ENCODE measurements around the gene RASGRF1. TPM values are rescaled to one million over a fixed set of nuclear protein-coding genes. Genes with fewer than 3 reads are reported as not detected.

Gene RASGRF1
- total RNA-seq, 3 donors from 2014 or later, result 0.15 to 0.16 TPM; not detected in 1

- no peak for TF ChIP-seq CTCF (IDR thresholded peaks at IDR 0.05)
- no peak for TF ChIP-seq POLR2A (IDR thresholded peaks at IDR 0.05)
- TF ChIP-seq POLR2AphosphoS5 (IDR thresholded peaks at IDR 0.05), result no peak
- Histone ChIP-seq H3K4me1 (no peaks in the 10 kb centered on the region), H3K4me3 (no peak overlapping the region), H3K27me3 (no peaks in the 10 kb centered on the region), H3K9me3 (no peaks in the 10 kb centered on the region), H3K36me3 (no peaks in the 10 kb centered on the region), H3K27ac (no peak overlapping the region)
- intact Hi-C loops (cut with DNase I; ENCODE audit: low total_unique reads), result no loop called here
- DNase-seq (ENCODE audit: low spot score in 2 of 2), result no peak
Measured at GRCh38 chr15:78969687-78970349, 120.8 kb downstream of the RASGRF1 start.

DNA sequence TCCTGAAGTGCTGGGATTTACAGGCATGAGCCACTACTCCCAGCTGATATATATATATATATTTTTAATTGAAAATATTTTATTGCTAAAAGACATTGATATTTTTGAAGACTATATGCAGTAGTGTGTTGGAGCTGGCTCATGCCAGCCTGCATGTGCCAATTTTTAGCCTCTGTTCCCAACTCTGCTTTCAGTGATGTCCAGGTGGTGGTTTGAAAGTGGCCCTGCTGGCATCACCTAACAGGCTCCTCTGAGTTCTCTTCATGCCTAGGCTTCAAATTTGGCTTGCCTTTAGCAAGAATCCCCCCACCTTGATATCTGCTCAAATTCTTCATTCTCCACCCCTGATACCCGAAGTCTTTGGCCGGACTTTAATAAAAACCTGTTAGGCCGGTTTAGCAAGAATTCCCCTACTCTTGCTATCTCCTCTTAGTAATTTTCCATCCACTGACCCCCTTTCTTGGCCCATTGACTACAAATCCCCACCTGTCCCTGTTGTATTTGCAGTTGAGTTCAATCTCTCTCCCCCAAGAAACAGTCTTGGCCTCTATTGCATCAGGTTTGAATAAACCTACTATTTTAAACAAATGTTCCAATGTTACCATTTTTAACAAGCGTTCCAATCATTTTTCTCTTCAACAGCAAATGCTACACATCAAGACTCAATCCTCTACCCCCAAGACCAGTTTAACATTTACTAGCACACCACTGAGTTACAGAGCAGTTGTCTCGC lies 121.9 kb downstream of the RASGRF1 start:
- DNase-seq (ENCODE audit: low spot score in 2 of 2), result no peak
- Histone ChIP-seq H3K27me3 (no peaks in the 10 kb centered on the region), H3K36me3 (no peaks in the 10 kb centered on the region), H3K4me1 (no peaks in the 10 kb centered on the region), H3K9me3 (no peaks in the 10 kb centered on the region), H3K4me3 (no peak overlapping the region), H3K27ac (no peak overlapping the region)
- intact Hi-C loops (cut with DNase I; ENCODE audit: low total_unique reads), result no loop called here
- no peak for TF ChIP-seq CTCF (IDR thresholded peaks at IDR 0.05)
- no peak for TF ChIP-seq POLR2AphosphoS5 (IDR thresholded peaks at IDR 0.05)
- TF ChIP-seq POLR2A (IDR thresholded peaks at IDR 0.05), result no peak

DNA sequence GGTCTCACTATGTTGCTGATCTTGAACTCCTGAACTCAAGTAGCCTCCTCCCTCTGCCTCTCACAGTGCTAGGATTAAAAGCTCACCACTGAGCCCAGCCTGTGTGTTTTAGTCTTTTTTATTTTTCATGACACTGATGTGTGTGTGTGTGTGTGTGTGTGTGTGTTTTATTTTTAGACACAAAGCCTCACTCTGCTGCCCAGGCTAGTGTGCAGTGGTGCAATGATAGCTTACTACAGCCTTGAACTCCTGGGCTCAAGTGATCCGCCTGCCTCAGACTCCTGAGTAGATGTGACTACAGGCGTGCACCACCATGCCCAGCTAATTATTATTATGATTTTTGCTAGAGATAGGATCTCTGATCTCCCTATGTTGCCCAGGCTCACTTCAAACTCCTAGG lies 122.5 kb downstream of the RASGRF1 start:
- no peak overlapping the region for H3K27ac ChIP-seq

DNA sequence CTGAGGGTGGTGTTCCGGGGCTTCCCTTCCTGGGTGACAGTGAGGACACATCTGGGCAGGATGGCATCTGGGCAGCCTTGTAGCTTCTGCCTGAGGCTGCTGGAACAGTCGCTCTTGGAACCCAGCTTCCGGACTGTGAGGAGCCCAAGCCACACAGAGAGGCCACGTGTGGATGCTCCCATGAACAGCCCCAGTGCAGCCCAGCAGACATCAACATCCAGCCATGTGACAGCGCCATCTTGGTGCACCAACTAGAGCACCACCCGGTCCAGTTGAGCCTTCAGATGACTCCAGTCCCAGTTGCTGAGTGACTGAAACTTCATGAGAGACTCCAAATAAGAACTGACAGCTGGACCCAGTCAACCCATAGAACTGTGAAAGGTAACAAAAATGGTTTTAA lies 130.3 kb downstream of the RASGRF1 start:
- intact Hi-C loops (cut with DNase I; ENCODE audit: low total_unique reads), result no loop called here
- H3K4me1 ChIP-seq, result no peaks in the 10 kb centered on the region
- H3K9me3 ChIP-seq, result no peaks in the 10 kb centered on the region
- no peak overlapping the region for H3K27ac ChIP-seq
- TF ChIP-seq CTCF (IDR thresholded peaks at IDR 0.05) (no peak), POLR2AphosphoS5 (IDR thresholded peaks at IDR 0.05) (no peak), POLR2A (IDR thresholded peaks at IDR 0.05) (no peak)
- H3K27me3 ChIP-seq, result no peaks in the 10 kb centered on the region
- no peak overlapping the region for H3K4me3 ChIP-seq
- no peak for DNase-seq (ENCODE audit: low spot score in 2 of 2)
- no peaks in the 10 kb centered on the region for H3K36me3 ChIP-seq

More for the DNA sequence above, 122.5 kb downstream of the RASGRF1 start:
- TF ChIP-seq CTCF (IDR thresholded peaks at IDR 0.05), result no peak
- TF ChIP-seq POLR2A (IDR thresholded peaks at IDR 0.05), result no peak
- TF ChIP-seq POLR2AphosphoS5 (IDR thresholded peaks at IDR 0.05), result no peak
- H3K9me3 ChIP-seq, result no peaks in the 10 kb centered on the region
- no peak overlapping the region for H3K4me3 ChIP-seq
- no peak for DNase-seq (ENCODE audit: low spot score in 2 of 2)
- no peaks in the 10 kb centered on the region for H3K27me3 ChIP-seq
- H3K4me1 ChIP-seq, result no peaks in the 10 kb centered on the region
- no peaks in the 10 kb centered on the region for H3K36me3 ChIP-seq
- intact Hi-C loops (cut with DNase I; ENCODE audit: low total_unique reads), result no loop called here

- Histone ChIP-seq H3K27me3 (no peaks in the 10 kb centered on the region), H3K4me3 (no peak overlapping the region), H3K27ac (no peak overlapping the region), H3K9me3 (no peaks in the 10 kb centered on the region), H3K4me1 (no peaks in the 10 kb centered on the region), H3K36me3 (no peaks in the 10 kb centered on the region)
- DNase-seq (ENCODE audit: low spot score in 2 of 2), result no peak
- no peak for TF ChIP-seq POLR2A (IDR thresholded peaks at IDR 0.05)
- TF ChIP-seq CTCF (IDR thresholded peaks at IDR 0.05), result no peak
- TF ChIP-seq POLR2AphosphoS5 (IDR thresholded peaks at IDR 0.05), result no peak
- intact Hi-C loops (cut with DNase I; ENCODE audit: low total_unique reads), result no loop called here
Measured at GRCh38 chr15:78959360-78959759, 131.2 kb downstream of the RASGRF1 start.

Measured in breast epithelium (tissue), 4 donors.